Lung (tissue), 12 donors: ENCODE data around the gene STIP1. TPM values are rescaled to one million over a fixed set of nuclear protein-coding genes. Genes with fewer than 3 reads are reported as not detected.

Experiments
- ATAC-seq: fragments of 200-7000 bp; cut with Tn5 transposase; one replicate; pipeline ENCODE4 v1.9.1; 2020; ENCODE audit warnings: moderate number of reproducible peaks; ENCODE audit not compliant: insufficient read depth, low FRiP score
- DNase-seq, 3 donors: peaks; one replicate each; pipeline ENCODE4 v3.0.0-alpha.2; 2013 to 2017
- H3K27ac ChIP-seq, 2 donors: one replicate each; pipeline ENCODE4 v1.5.1; 2013; ENCODE audit warnings: mild to moderate bottlenecking in 2 of 2, moderate library complexity in 2 of 2, control low read depth in 1 of 2, inconsistent platforms in 1 of 2, low read depth in 1 of 2, low read length in 1 of 2
- H3K27me3 ChIP-seq, 3 donors: one replicate each; pipeline ENCODE4 v1.5.1; 2013; ENCODE audit warnings: low read length in 2 of 3; ENCODE audit not compliant: control insufficient read depth in 3 of 3, insufficient read depth in 3 of 3
- H3K36me3 ChIP-seq, 4 donors: one replicate each; pipeline ENCODE4 v1.5.1; 2013; ENCODE audit warnings: low read length in 4 of 4, mild to moderate bottlenecking in 1 of 4, moderate library complexity in 1 of 4; ENCODE audit not compliant: control insufficient read depth in 4 of 4, insufficient read depth in 4 of 4
- H3K4me1 ChIP-seq, 5 donors: one replicate each; pipeline ENCODE4 v1.5.1; 2013; ENCODE audit warnings: low read length in 5 of 5, mild to moderate bottlenecking in 2 of 5, moderate library complexity in 1 of 5; ENCODE audit not compliant: control insufficient read depth in 5 of 5, insufficient read depth in 5 of 5
- H3K4me3 ChIP-seq: one replicate; pipeline ENCODE4 v1.5.1; 2013; ENCODE audit warnings: mild to moderate bottlenecking, control low read depth, moderate library complexity
- H3K9ac ChIP-seq, 2 donors: one replicate each; pipeline ENCODE4 v1.5.1; 2013; ENCODE audit warnings: low read length in 2 of 2, control low read depth in 1 of 2; ENCODE audit not compliant: insufficient read depth in 1 of 2
- H3K9me3 ChIP-seq, 4 donors: one replicate each; pipeline ENCODE4 v1.5.1; 2013; ENCODE audit warnings: low read length in 3 of 4, mild to moderate bottlenecking in 1 of 4, moderate library complexity in 1 of 4; ENCODE audit not compliant: control insufficient read depth in 4 of 4, insufficient read depth in 3 of 4
- CTCF ChIP-seq: IDR thresholded peaks from 2 replicates; pipeline ENCODE4 v1.5.1; 2012; ENCODE audit warnings: mild to moderate bottlenecking; ENCODE audit errors: control extremely low read depth, extremely low read depth
- WGBS, 2 donors: extraction: QIAGEN DNeasy Blood & Tissue Kit; methylation state at CpG; one replicate each; pipeline ENCODE4 v1.1.7; 2013; 5-methylcytosine and 5-hydroxymethylcytosine counted together
- polyA plus RNA-seq, 2 donors: library from polyadenylated mRNA; stranded (reverse); fragments of 200-250 nt; gene quantifications; one replicate each; pipeline ENCODE4 v1.2.1, GENCODE V29; 2013
- total RNA-seq, 2 donors: library from RNA; depleted of rRNA in 1 of 2; stranded (reverse); fragments of >200 nt in 1 of 2; gene quantifications; one replicate each; pipeline ENCODE4 v1.2.1, GENCODE V29; 2014 to 2021
- donor health status: control.
- donor health status: control.
- donor health status: Bipolar disorder and iron deficiency.
- donor health status: healthy.
- donor health status: DM: yes; HTN: yes; CAD: no.

The STIP1 gene
- total and polyA plus RNA-seq, 4 donors = 75.9 to 122 (median 94.8) TPM

- DNase-seq = no peak
- Histone ChIP-seq H3K9ac (no peak overlapping the region), H3K27me3 (no peaks in the 10 kb centered on the region), H3K36me3 (no peaks in the 10 kb centered on the region), H3K9me3 (no peaks in the 10 kb centered on the region), H3K27ac (no peak overlapping the region), H3K4me1 (peaks cover 0 to 15% (median 0%) of the 10 kb centered on the region in 5 donors), H3K4me3 (no peak overlapping the region)
- ATAC-seq = no peak
- 82 to 86% methylated on average over 8 of the region's 8 CpGs for WGBS, 2 donors
- TF ChIP-seq CTCF = no peak
These were observed 9.2 kb upstream of the STIP1 start for GRCh38 chr11:64176751-64177150.

- no peak overlapping the region for H3K27ac ChIP-seq
- H3K9me3 ChIP-seq = no peaks in the 10 kb centered on the region
- no peak for DNase-seq
- peaks cover 0 to 18% (median 0%) of the 10 kb centered on the region in 5 donors for H3K4me1 ChIP-seq
- TF ChIP-seq CTCF = no peak
- H3K27me3 ChIP-seq = no peaks in the 10 kb centered on the region
- no peaks in the 10 kb centered on the region for H3K36me3 ChIP-seq
- no peak overlapping the region for H3K9ac ChIP-seq
- 92 to 100% methylated on average over 1 of the region's 1 CpG for WGBS, 2 donors
- no peak for ATAC-seq
- no peak overlapping the region for H3K4me3 ChIP-seq
These were observed 7.8 kb upstream of the STIP1 start for GRCh38 chr11:64178203-64178602.

- DNase-seq = no peak
- ATAC-seq = no peak
- H3K27ac ChIP-seq = no peak overlapping the region
- H3K4me1 ChIP-seq = peaks cover 0 to 18% (median 0%) of the 10 kb centered on the region in 5 donors
- no peaks in the 10 kb centered on the region for H3K36me3 ChIP-seq
- 93 to 95% methylated on average over 12 of the region's 12 CpGs for WGBS, 2 donors
- no peak for TF ChIP-seq CTCF
- H3K27me3 ChIP-seq = no peaks in the 10 kb centered on the region
- no peaks in the 10 kb centered on the region for H3K9me3 ChIP-seq
- H3K4me3 ChIP-seq = no peak overlapping the region
- no peak overlapping the region for H3K9ac ChIP-seq
These were observed 6.9 kb upstream of the STIP1 start for GRCh38 chr11:64178951-64179639.

- no peak for TF ChIP-seq CTCF
- peaks cover 0 to 28% (median 0%) of the 10 kb centered on the region in 5 donors for H3K4me1 ChIP-seq
- no peaks in the 10 kb centered on the region for H3K27me3 ChIP-seq
- ATAC-seq = no peak
- H3K36me3 ChIP-seq = no peaks in the 10 kb centered on the region
- peak in 2 of 3 donors; percentile 8 to 11 for DNase-seq
- WGBS, 2 donors = 66 to 74% methylated on average over 5 of the region's 5 CpGs
- no peak overlapping the region for H3K4me3 ChIP-seq
- no peaks in the 10 kb centered on the region for H3K9me3 ChIP-seq
- H3K27ac ChIP-seq = peak overlapping the region in 1 of 2 donors; percentile 83
- H3K9ac ChIP-seq = no peak overlapping the region
These were observed 5.1 kb upstream of the STIP1 start for GRCh38 chr11:64180891-64181290.
